Endothelial cell of umbilical vein (primary cell): ENCODE measurements around the gene LGALS7.

Source experiments
- CTCF ChIP-seq, 2 donors: IDR thresholded peaks; 1 replicate in 1 of 2; 2 replicates in 1 of 2; pipeline ENCODE4 v1.5.1; 2011; ENCODE audit warnings: low read length in 2 of 2, mild to moderate bottlenecking in 2 of 2, moderate library complexity in 2 of 2, control low read depth in 1 of 2, inconsistent platforms in 1 of 2, low read depth in 1 of 2; ENCODE audit not compliant: insufficient read depth in 1 of 2; ENCODE audit errors: extremely low read depth in 1 of 2
- EZH2 ChIP-seq: IDR thresholded peaks from 2 replicates; pipeline ENCODE4 v1.6.1; 2012; ENCODE audit warnings: borderline replicate concordance, low read depth, mild to moderate bottlenecking, moderate library complexity, low read length, inconsistent platforms; ENCODE audit not compliant: severe bottlenecking
- GATA2 ChIP-seq: IDR thresholded peaks from 2 replicates; pipeline ENCODE4 v1.7.0; 2011; ENCODE audit warnings: low read depth, mild to moderate bottlenecking, moderate library complexity, mixed read lengths, low read length; ENCODE audit not compliant: insufficient read length, insufficient read depth
- JUN ChIP-seq: IDR thresholded peaks from 2 replicates; pipeline ENCODE4 v1.6.1; 2011; ENCODE audit warnings: borderline replicate concordance, low read depth; ENCODE audit not compliant: insufficient read length, insufficient read depth
- MAX ChIP-seq: IDR thresholded peaks from 2 replicates; pipeline ENCODE4 v1.6.1; 2011; ENCODE audit not compliant: insufficient read depth, insufficient read length
- POLR2A ChIP-seq: IDR thresholded peaks from 2 replicates; pipeline ENCODE4 v1.6.1; 2012; ENCODE audit warnings: low read depth, mild to moderate bottlenecking, control low read depth, low read length
- POLR2AphosphoS5 ChIP-seq: IDR thresholded peaks from 2 replicates; pipeline ENCODE4 v1.6.1; 2012; ENCODE audit warnings: low read depth, mild to moderate bottlenecking, control low read depth, low read length, moderate library complexity; ENCODE audit not compliant: insufficient read depth

- TF ChIP-seq CTCF (IDR thresholded peaks at IDR 0.05; ENCODE audit: extremely low read depth in 1 of 2, insufficient read depth in 1 of 2, low read depth in 1 of 2, low read length in 2 of 2) (no peak), MAX (no peak), EZH2 (no peak), JUN (no peak), POLR2A (no peak), POLR2AphosphoS5 (no peak), GATA2 (no peak)
These were observed 11.9 kb upstream of the LGALS7 start for GRCh38 chr19:38785187-38785699.
